Measurements from ENCODE around the gene ST7. TPM values are rescaled to one million over a fixed set of nuclear protein-coding genes. Genes with fewer than 3 reads are reported as not detected.

The ST7 gene
- total RNA-seq, 1 experiment from 2014 or later: 12.9 TPM

GRCh38 chr7:117012696-117013095 is 59.4 kb downstream of the ST7 start:
- Histone ChIP-seq H2BK12ac (ENCODE audit: insufficient read length, low read depth, low read length) (no peak overlapping the region), H3K4me1 (ENCODE audit: insufficient read depth, low read length) (no peaks in the 10 kb centered on the region; the same call in 1 of the 2 replicates), H3K18ac (ENCODE audit: insufficient read length, low read depth, low read length) (no peak overlapping the region), H2BK120ac (ENCODE audit: low read depth, low read length, poor library complexity, severe bottlenecking) (no peak overlapping the region), H4K20me1 (ENCODE audit: control insufficient read depth, insufficient read depth, insufficient read length) (no peaks in the 10 kb centered on the region), H3T11ph (ENCODE audit: low read length) (no peak overlapping the region), H3K14ac (ENCODE audit: insufficient read depth, low read length) (no peak overlapping the region), H3K23ac (ENCODE audit: insufficient read length, low read depth, low read length) (no peak overlapping the region), H2AK5ac (ENCODE audit: insufficient read length, low read length) (no peak overlapping the region), H3K4me2 (ENCODE audit: insufficient read depth, insufficient read length, low read length) (no peak overlapping the region), H3K56ac (ENCODE audit: insufficient read length, low read depth, low read length) (no peak overlapping the region), H3K27me3 (ENCODE audit: insufficient read depth, low read length) (no peaks in the 10 kb centered on the region), H3K23me2 (ENCODE audit: insufficient read length, low read depth, low read length, poor library complexity, severe bottlenecking) (no peaks in the 10 kb centered on the region), H4K8ac (replicated peaks; ENCODE audit: insufficient read length, low read depth, low read length) (no peak overlapping the region), H3K9me3 (ENCODE audit: control insufficient read depth, low read depth, low read length) (no peaks in the 10 kb centered on the region), H3K79me2 (ENCODE audit: insufficient read depth, low read length) (no peaks in the 10 kb centered on the region; the same call in 1 of the 2 replicates), H2BK20ac (ENCODE audit: low read depth, low read length, poor library complexity, severe bottlenecking) (no peak overlapping the region), H3K27ac (ENCODE audit: insufficient read length, low read depth, low read length) (no peak overlapping the region), H3K4ac (ENCODE audit: low read depth, low read length) (no peak overlapping the region), H4K5ac (ENCODE audit: insufficient read length, low read depth, low read length) (no peak overlapping the region), H2BK15ac (ENCODE audit: low read depth, low read length) (no peak overlapping the region), H3K79me1 (ENCODE audit: insufficient read depth, low read depth, low read length, poor library complexity, severe bottlenecking) (no peaks in the 10 kb centered on the region), H2BK5ac (ENCODE audit: insufficient read length, low read length) (no peak overlapping the region), H2AFZ (ENCODE audit: low read length) (no peak overlapping the region), H4K91ac (ENCODE audit: insufficient read length, low read depth, low read length) (no peak overlapping the region), H3K9ac (ENCODE audit: extremely low read depth, insufficient read length, low read length) (no peak overlapping the region)
- peak; percentile 64 for TF ChIP-seq CTCF (conservative IDR thresholded peaks at IDR 0.05)
- Mint-ChIP-seq H3K4me3 (no peak overlapping the region), H3K9me3 (no peaks in the 10 kb centered on the region), H3K27me3 (ENCODE audit: low read depth) (no peaks in the 10 kb centered on the region), H3K27ac (no peak overlapping the region), H3K36me3 (ENCODE audit: insufficient read depth in 1 of 3, low read depth in 3 of 3) (no peaks in the 10 kb centered on the region), H3K4me1 (peaks cover 0 to 8% of the 10 kb centered on the region in 2 experiments; a peak in 3 of 4 replicates)
- WGBS (ENCODE audit: extremely low coverage, insufficient read length, low lambda C conversion rate): no CpG with 5 or more reads among the region's 1 CpG
- no peak for DNase-seq
